HG02840 (cell line): ENCODE data around the gene F8A3.
"Not testable (repeated sequence)": the region's sequence is repeated elsewhere in the genome, so short reads cannot be mapped to it uniquely, and the experiment has no call there.

Source experiments
- ATAC-seq: cut with Tn5 transposase; IDR thresholded peaks from one replicate; pipeline ENCODE4 v1.9.1; 2021; ENCODE audit warnings: mild to moderate bottlenecking, moderate library complexity, moderate number of reproducible peaks; ENCODE audit not compliant: unreplicated experiment, low FRiP score

F8A3 gene

DNA sequence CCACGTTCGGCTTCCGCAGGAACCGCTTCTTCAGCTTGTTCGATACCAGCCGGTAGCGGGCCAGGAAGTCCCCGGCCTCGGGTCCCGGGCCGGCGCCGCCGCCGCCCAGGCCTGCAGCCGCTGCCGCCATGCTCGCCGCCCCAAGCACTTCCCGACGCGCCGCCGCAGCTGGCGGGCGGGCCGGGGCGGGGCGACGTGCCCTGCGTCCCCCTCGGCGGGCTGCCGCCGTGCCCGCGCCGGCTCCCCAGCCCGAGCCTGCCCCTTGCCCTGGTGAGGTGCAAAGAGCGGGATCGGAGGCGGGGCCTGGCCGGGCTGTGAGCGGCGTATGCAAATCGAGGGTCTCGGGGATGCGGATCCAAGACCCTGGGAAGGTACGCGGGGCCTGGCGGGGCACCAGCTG is at the start of gene F8A3:
Gene F8A3 (minus strand): TSS at position 150 of the 400 bp plus-strand sequence. CDS start 20 bp downstream, at position 130.
- peak; percentile 72 for ATAC-seq

DNA sequence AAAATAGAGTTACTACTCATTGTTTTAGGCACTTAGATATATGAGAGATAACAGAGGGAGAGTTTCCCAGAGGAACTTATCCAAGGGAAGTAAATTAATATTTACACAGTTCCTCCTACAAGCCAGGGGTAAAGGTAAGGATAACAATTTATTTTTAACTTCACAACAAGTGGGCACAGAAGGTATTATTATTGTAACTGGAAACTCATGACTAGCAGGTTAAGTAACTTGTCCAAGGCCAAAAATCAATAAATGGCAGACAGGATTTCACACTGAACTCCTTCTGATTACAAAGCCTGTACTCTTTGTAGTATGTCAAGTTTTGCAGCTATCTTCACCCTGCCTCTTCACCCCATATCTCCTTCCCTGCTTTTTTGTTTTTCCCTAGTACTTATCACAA is 46.9 kb upstream of the F8A3 start:
- ATAC-seq = no peak

DNA sequence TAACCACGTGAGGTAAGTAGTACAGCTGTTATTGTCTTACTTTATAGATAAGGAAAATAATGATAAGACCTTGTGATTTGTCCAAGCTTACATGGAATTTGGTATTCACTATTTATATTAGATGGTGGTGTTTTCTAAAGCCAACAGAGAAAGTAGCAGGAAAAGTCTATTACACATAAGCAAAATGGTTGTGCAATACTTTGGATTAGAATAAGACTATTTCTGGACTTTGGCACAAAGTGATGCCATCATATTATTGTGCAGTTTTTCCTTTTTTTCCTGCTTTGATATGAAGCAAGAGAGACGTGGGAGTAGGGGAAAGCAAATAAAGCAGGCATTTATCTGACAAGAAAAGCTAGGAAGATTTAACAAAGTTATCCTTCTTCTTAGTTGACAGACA is 36.7 kb upstream of the F8A3 start:
- ATAC-seq = not testable (repeated sequence)

DNA sequence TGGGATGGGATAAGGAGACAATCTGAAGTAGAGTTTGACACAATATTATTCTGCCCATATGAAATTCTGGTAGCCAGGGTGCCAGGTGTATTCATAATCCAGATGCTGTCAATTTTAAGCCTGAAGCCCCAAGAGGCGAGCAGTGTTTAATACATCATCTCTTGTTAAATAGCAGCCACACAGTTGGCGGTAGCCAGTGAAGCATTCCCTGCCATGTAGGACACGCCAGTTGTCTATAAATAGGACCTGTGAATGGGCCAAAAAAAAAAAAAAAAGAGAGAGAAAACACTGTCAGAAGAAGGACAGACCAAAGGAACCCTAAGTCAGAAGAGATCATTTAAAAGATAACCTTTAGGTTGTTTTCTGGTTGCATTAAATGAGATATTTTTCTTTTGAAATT is 33.0 kb upstream of the F8A3 start:
- ATAC-seq = not testable (repeated sequence)

DNA sequence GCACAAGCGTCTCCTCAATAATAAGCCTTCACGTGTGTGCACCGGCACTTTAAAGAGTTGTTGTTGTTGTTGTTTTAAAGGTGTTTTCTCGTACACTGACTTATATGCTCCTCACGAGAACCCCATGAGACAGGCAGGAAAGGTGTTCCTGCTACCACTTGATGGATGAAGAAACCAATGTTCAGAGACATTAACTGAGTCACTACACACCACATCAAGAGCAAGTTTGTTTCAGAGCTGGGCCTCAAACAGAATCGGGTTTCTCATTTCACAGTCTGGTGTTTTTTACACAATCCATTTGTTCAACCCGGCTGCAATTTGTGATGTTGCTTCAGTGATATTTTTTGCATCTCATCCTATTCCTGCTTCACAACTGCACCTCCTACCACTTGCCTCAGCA is 18.7 kb upstream of the F8A3 start:
- ATAC-seq = not testable (repeated sequence)

DNA sequence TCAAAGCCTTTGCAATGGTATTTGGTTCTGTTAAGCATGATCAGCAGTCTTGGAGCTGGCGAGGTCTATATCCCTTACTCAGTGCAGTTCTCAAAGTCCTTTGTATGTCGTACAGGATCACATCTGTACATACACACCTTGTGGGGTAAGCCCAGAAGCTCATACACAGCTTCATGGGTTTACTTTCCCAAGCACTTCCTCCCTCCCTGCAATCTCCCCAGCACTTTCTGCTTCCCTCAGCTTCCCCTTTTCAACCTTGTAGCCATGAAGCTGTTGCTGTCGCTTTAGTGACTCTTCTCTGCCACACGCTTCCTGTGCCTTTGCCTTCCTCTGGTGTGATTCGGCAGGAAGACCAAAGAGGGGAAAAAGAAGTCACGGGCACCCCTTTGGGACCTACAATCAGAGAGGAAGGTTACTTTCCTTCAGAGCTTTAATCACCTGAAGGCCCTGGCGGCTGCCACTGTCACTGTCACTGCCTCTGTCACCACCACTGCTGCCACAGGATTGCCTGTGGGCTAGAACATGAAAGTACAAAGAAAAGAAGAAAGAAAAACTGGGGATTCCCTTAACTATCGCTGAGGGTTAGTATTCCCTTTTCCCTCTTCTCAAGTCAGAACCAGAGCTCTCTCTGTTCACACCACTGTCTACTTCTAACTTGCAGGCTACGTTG is 8.0 kb upstream of the F8A3 start:
- ATAC-seq = not testable (repeated sequence)

DNA sequence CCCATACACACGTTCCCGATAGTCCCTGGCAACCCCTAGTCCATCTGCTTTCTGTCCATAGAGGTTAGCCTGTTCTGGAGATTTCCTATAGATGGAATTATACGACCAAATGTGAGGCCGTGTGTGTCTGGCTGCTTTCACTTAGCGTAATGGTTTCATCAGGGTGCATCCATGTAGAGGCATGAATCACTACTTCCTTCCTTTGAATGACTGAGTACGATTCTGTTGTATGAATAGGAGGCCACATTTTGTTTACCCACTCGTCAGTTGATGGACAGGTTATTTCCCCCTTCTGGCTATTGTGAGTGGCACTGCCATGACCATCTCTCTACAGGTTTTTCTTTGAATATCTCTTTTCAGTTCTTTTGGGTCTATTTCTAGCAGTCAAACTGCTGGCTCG is 2.1 kb upstream of the F8A3 start:
- ATAC-seq = not testable (repeated sequence)

DNA sequence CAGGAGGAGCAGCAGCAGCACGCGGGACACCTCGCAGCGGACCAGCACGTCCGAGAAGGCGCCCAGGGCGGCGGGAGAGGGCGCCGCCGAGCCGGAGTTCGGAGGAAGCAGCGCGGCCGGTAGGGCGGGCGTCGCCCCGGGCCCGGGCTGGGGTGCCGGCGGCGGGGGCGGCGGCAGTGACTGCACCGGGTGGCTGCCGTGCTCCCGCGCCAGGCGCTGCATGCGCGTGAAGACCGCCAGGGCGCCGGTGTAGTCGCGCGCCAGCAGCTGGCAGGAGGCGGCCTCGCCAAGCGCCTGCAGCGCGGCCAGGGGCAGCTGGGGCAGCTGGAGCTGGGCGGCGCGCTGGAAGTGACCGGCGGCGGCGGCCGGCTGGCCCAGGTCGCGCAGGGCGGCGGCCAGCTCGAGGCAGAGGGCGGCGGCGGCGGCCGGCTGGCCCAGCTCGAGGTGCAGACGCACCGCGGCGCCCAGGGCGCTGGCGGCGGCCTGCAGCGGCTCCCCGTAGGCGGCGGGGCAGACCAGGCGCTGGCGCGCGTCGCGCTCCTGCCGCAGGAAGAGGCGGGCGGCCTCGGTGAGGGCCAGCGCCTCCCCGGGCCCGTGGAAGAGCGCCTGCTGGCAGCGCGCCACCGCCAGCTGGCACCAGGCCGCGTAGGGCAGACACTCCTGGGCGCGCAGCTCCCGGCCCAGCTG is 516 bp downstream of the F8A3 start:
- ATAC-seq = peak; percentile 51

DNA sequence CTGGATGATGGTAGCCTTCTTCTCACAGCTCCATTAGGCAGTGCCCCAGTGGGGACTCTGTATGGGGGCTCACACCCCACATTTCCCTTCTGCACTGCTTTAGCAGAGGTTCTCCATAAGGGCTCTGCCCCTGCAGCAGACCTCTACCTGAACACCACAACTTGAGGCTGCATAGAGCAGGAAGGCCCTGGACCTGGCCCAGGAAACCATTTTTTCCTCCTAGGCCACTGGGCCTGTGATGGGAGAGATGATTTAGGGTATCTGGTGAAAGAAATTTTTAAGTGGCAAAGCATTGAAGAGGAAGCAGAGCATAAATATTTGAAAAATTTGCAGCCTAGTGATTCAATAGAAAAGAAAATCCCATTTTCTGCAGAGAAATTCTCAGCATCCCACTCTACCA is 17.3 kb downstream of the F8A3 start:
- no peak for ATAC-seq

DNA sequence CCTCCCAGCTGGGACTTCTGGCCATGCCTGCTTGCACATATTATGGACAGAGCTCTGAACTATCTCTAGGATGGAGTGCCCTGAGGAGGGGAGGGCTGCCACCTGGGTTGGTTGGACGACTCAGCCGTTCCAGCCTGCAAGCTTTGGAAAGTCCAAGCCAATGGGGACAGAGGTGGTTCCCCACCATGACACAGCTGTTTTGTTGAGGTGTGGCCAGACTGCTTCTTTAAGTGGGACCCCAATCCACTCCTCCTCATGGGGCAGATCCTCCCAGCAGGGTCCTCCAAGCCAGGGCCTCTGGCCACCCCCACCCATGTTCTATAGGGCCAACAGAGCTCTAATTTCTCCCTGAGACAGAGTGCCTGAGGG is 22.7 kb downstream of the F8A3 start:
- ATAC-seq = no peak

DNA sequence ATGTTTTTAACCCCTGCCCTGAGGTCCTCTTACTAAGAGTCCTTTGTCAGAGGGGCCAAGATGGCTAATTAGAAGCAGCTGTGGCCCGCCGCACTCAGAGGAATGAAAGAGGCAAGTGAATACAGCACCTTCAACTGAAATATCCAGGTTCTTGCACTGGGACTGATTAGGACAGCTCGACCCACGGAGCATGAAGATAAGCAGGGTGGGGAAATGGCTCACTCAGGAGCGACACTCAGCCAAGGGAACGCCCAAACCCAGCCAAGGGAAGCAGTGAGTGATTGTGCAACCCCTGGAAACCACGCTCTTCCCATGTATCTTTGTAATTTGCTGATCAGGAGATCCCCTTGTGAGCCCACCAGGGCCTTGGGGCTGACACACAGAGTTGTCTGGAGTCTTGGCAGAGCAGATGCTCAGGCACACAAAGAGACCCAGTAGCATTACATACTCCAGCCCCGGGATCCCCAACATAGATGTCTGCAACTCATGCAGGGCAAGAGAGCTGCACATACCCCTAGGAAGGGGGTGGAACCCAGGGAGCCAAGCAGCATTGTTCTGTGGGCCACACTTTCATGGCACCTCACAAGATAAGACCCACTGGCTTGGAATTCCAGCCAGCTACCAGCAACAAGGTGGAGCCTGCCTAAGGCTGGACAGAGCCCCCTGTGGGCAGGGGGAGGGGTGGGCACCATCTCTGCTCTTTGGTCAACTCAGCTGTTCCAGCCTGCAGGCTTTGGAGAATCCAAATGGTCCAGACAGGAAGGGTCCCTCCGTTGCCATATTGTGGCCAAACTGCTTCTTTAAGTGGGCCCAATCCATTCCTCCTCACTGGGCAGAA is 23.3 kb downstream of the F8A3 start:
- ATAC-seq = no peak

DNA sequence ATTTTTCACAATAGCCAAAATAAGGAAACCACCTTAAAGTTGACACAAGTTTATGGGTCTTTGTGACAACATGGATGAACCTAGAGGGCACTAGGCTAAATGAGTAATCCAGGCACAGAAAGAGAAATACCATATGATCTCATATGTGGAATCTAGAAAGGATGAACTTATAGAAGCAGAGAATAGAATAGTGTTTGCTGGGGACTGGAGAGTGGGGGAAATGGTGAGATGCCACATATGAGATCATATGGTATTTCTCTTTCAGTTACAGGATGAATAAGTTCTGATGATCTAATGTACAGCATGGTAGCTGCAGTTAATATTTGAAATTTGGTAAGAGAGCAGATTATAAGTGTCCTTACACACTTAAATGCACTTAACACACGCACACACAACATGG is 40.7 kb downstream of the F8A3 start:
- ATAC-seq = no peak
